ENCODE measurements around the gene RAB5IF. TPM values are rescaled to one million over a fixed set of nuclear protein-coding genes. Genes with fewer than 3 reads are reported as not detected.
A peak's percentile ranks its signal among the peaks of the same experiment; 100 is the strongest.

The RAB5IF gene
- total and polyA plus RNA-seq, 2 of the 13 experiments (the other 11 are each of a cell fraction or from before 2014, with no cell fraction given): 261 to 305 TPM

DNA sequence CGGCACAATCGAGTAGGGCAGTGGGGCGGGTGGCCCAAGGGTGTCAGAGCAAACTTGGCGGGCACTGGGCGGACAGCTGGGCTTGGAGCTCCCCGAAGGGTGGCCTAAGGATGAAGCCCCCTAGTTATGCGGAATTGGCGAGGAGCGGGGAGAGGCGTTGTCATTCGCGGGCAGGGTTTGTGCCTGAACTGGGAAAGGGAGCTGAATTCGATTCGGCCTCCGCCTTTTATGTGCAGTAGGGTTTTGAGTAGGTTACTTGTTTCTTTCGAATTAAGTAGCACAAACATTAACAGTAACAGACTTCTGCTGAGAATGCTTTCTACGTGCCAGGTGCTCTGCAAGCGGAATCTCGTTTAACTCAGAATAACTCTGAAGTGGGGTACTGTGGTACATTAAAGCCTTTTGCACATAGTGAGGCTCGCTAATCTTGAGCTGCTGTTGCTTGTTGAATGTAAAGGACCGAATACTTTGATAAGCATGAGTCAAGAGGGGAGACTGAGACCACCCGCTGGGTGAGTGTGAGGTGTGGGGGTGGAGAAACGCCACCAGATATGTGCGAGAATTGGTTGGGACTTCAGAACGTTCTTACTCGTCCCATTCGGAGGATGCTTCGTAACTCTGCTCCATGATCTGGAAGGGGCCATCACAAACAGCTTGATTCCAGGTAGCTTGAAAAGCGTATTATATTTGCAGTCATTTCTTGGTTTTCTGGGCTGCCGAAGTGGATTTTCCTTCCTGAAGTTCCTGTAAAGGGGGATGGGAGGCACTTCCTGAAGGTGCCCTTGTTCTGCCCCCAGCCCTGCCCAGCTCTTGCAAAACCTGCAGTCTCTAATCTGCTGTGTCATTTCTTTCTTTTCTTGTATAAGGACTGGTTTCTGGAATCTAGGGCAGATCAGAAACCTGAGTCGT, 833 bp downstream of the RAB5IF start (continued):
- TF ChIP-seq ZNF383 (CRISPR knock-in tag; IDR thresholded peaks at IDR 0.05; ENCODE audit: borderline replicate concordance) (peak; percentile 97; the same call in 1 of the 2 replicates), ZNF761 (CRISPR knock-in tag; conservative IDR thresholded peaks at IDR 0.05) (no peak), KDM2A (CRISPR knock-in tag; IDR thresholded peaks at IDR 0.05; ENCODE audit: borderline replicate concordance, low read depth) (peak; percentile 19; the same call in 1 of the 2 replicates), ZKSCAN1 (IDR thresholded peaks at IDR 0.05; ENCODE audit: low read length) (0 out of 2 replicates have a peak, but pooled peaks have one; percentile 18), MAFG (CRISPR knock-in tag; IDR thresholded peaks at IDR 0.05) (peak; percentile 67; the same call in 1 of the 2 replicates), PAX8 (CRISPR knock-in tag; IDR thresholded peaks at IDR 0.05; ENCODE audit: borderline replicate concordance) (0 out of 2 replicates have a peak, but pooled peaks have one; percentile 21), ZNF382 (CRISPR knock-in tag; IDR thresholded peaks at IDR 0.05; ENCODE audit: borderline replicate concordance) (no peak), ZNF746 (CRISPR knock-in tag; IDR thresholded peaks at IDR 0.05) (no peak), GABPA (IDR thresholded peaks at IDR 0.05; ENCODE audit: low read depth, low read length) (no peak), GABPA (CRISPR knock-in tag; IDR thresholded peaks at IDR 0.05; ENCODE audit: low read depth) (peak; percentile 59; the same call in 1 of the 2 replicates), PITX1 (CRISPR knock-in tag; IDR thresholded peaks at IDR 0.05) (no peak), SRSF1 (optimal IDR thresholded peaks at IDR 0.05; ENCODE audit: low read depth, low read length) (no peak), ZNF766 (CRISPR knock-in tag; IDR thresholded peaks at IDR 0.05; ENCODE audit: borderline replicate concordance) (no peak), SATB2 (CRISPR knock-in tag; IDR thresholded peaks at IDR 0.05) (0 out of 2 replicates have a peak, but pooled peaks have one; percentile 44), POLR2A (IDR thresholded peaks at IDR 0.05; ENCODE audit: insufficient read depth in 1 of 2, low read depth in 2 of 2, low read length in 2 of 2) (peak in 1 of 2 experiments; percentile 75; a peak in 2 of 4 replicates), HNF4G (IDR thresholded peaks at IDR 0.05; ENCODE audit: borderline replicate concordance, low read depth, low read length) (peak; percentile 42; the same call in 1 of the 2 replicates), HNF4G (CRISPR knock-in tag; IDR thresholded peaks at IDR 0.05; ENCODE audit: borderline replicate concordance, low read depth) (no peak), KLF16 (CRISPR knock-in tag; IDR thresholded peaks at IDR 0.05) (peak in 1 of 2 experiments; percentile 71; a peak in 1 of 4 replicates)
- TF ChIP-seq, protein P1, sequence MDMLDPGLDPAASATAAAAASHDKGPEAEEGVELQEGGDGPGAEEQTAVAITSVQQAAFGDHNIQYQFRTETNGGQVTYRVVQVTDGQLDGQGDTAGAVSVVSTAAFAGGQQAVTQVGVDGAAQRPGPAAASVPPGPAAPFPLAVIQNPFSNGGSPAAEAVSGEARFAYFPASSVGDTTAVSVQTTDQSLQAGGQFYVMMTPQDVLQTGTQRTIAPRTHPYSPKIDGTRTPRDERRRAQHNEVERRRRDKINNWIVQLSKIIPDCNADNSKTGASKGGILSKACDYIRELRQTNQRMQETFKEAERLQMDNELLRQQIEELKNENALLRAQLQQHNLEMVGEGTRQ (IDR thresholded peaks at IDR 0.05; ENCODE audit: low read depth, low read length): no peak
- TF ChIP-seq, protein P1 (CRISPR knock-in tag; IDR thresholded peaks at IDR 0.05; ENCODE audit: borderline replicate concordance): no peak
- TF ChIP-seq, protein P2, sequence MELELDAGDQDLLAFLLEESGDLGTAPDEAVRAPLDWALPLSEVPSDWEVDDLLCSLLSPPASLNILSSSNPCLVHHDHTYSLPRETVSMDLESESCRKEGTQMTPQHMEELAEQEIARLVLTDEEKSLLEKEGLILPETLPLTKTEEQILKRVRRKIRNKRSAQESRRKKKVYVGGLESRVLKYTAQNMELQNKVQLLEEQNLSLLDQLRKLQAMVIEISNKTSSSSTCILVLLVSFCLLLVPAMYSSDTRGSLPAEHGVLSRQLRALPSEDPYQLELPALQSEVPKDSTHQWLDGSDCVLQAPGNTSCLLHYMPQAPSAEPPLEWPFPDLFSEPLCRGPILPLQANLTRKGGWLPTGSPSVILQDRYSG (CRISPR knock-in tag; IDR thresholded peaks at IDR 0.05): peak; percentile 7; the same call in 1 of the 2 replicates
- TF ChIP-seq, protein P3, sequence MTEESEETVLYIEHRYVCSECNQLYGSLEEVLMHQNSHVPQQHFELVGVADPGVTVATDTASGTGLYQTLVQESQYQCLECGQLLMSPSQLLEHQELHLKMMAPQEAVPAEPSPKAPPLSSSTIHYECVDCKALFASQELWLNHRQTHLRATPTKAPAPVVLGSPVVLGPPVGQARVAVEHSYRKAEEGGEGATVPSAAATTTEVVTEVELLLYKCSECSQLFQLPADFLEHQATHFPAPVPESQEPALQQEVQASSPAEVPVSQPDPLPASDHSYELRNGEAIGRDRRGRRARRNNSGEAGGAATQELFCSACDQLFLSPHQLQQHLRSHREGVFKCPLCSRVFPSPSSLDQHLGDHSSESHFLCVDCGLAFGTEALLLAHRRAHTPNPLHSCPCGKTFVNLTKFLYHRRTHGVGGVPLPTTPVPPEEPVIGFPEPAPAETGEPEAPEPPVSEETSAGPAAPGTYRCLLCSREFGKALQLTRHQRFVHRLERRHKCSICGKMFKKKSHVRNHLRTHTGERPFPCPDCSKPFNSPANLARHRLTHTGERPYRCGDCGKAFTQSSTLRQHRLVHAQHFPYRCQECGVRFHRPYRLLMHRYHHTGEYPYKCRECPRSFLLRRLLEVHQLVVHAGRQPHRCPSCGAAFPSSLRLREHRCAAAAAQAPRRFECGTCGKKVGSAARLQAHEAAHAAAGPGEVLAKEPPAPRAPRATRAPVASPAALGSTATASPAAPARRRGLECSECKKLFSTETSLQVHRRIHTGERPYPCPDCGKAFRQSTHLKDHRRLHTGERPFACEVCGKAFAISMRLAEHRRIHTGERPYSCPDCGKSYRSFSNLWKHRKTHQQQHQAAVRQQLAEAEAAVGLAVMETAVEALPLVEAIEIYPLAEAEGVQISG (CRISPR knock-in tag; IDR thresholded peaks at IDR 0.05): no peak
- TF ChIP-seq, protein P4, sequence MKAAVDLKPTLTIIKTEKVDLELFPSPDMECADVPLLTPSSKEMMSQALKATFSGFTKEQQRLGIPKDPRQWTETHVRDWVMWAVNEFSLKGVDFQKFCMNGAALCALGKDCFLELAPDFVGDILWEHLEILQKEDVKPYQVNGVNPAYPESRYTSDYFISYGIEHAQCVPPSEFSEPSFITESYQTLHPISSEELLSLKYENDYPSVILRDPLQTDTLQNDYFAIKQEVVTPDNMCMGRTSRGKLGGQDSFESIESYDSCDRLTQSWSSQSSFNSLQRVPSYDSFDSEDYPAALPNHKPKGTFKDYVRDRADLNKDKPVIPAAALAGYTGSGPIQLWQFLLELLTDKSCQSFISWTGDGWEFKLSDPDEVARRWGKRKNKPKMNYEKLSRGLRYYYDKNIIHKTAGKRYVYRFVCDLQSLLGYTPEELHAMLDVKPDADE (CRISPR knock-in tag; IDR thresholded peaks at IDR 0.05): 0 out of 2 replicates have a peak, but pooled peaks have one; percentile 3

All from HepG2 (cell line).